Subcutaneous abdominal adipose tissue (tissue), 5 donors: ENCODE data around the gene ZNF653.

Experiments used
- H3K27ac ChIP-seq: one replicate; pipeline ENCODE4 v1.7.0; 2013; ENCODE audit warnings: low read depth, mild to moderate bottlenecking, inconsistent platforms, low read length, moderate library complexity
- H3K27me3 ChIP-seq, 5 donors: one replicate each; pipeline ENCODE4 v1.7.0; 2013; ENCODE audit warnings: low read length in 5 of 5, inconsistent platforms in 1 of 5; ENCODE audit not compliant: control insufficient read depth in 5 of 5, insufficient read depth in 4 of 5
- H3K36me3 ChIP-seq, 5 donors: one replicate each; pipeline ENCODE4 v1.7.0; 2013; ENCODE audit warnings: low read length in 5 of 5; ENCODE audit not compliant: control insufficient read depth in 5 of 5, insufficient read depth in 5 of 5
- H3K4me1 ChIP-seq, 5 donors: one replicate each; pipeline ENCODE4 v1.7.0; 2013; ENCODE audit warnings: low read length in 5 of 5, mild to moderate bottlenecking in 3 of 5, moderate library complexity in 1 of 5; ENCODE audit not compliant: control insufficient read depth in 5 of 5, insufficient read depth in 5 of 5
- H3K4me3 ChIP-seq, 5 donors: one replicate each; pipeline ENCODE4 v1.7.0; 2013; ENCODE audit warnings: low read length in 5 of 5, low read depth in 1 of 5
- H3K9ac ChIP-seq, 5 donors: one replicate each; pipeline ENCODE4 v1.7.0; 2013; ENCODE audit warnings: low read length in 5 of 5, mild to moderate bottlenecking in 4 of 5, moderate library complexity in 3 of 5
- H3K9me3 ChIP-seq, 5 donors: one replicate each; pipeline ENCODE4 v1.7.0; 2013; ENCODE audit warnings: low read length in 5 of 5; ENCODE audit not compliant: control insufficient read depth in 5 of 5
- donor health status: healthy.
- donor health status: healthy.
- donor health status: healthy.
- donor health status: healthy.
- donor health status: healthy.

ZNF653 gene

GRCh38 chr19:11519138-11519537 lies 13.5 kb upstream of the ZNF653 start:
- Histone ChIP-seq H3K9me3 (no peaks in the 10 kb centered on the region), H3K27me3 (no peaks in the 10 kb centered on the region), H3K9ac (no peak overlapping the region), H3K4me3 (no peak overlapping the region), H3K4me1 (no peaks in the 10 kb centered on the region), H3K27ac (no peak overlapping the region), H3K36me3 (peaks cover 0 to 41% (median 28%) of the 10 kb centered on the region in 5 donors)

- no peaks in the 10 kb centered on the region for H3K27me3 ChIP-seq
- H3K9me3 ChIP-seq, result no peaks in the 10 kb centered on the region
- no peak overlapping the region for H3K4me3 ChIP-seq
- peaks cover 0 to 54% (median 45%) of the 10 kb centered on the region in 5 donors for H3K36me3 ChIP-seq
- H3K9ac ChIP-seq, result no peak overlapping the region
- H3K27ac ChIP-seq, result no peak overlapping the region
- no peaks in the 10 kb centered on the region for H3K4me1 ChIP-seq
These were observed 8.3 kb upstream of the ZNF653 start for GRCh38 chr19:11513946-11514345.

- H3K27me3 ChIP-seq, result no peaks in the 10 kb centered on the region
- H3K4me3 ChIP-seq, result no peak overlapping the region
- H3K9me3 ChIP-seq, result no peaks in the 10 kb centered on the region
- H3K4me1 ChIP-seq, result peaks cover 2 to 7% (median 6%) of the 10 kb centered on the region in 5 donors
- H3K9ac ChIP-seq, result no peak overlapping the region
- peaks cover 0 to 29% (median 25%) of the 10 kb centered on the region in 5 donors for H3K36me3 ChIP-seq
- H3K27ac ChIP-seq, result no peak overlapping the region
These were observed 4.8 kb upstream of the ZNF653 start for GRCh38 chr19:11510444-11510843.

- no peak overlapping the region for H3K27ac ChIP-seq
- H3K9me3 ChIP-seq, result no peaks in the 10 kb centered on the region
- H3K4me3 ChIP-seq, result no peak overlapping the region
- H3K36me3 ChIP-seq, result peaks cover 0 to 14% (median 11%) of the 10 kb centered on the region in 5 donors
- no peak overlapping the region for H3K9ac ChIP-seq
- no peaks in the 10 kb centered on the region for H3K27me3 ChIP-seq
- peaks cover 2 to 12% (median 11%) of the 10 kb centered on the region in 5 donors for H3K4me1 ChIP-seq
These were observed 1.9 kb upstream of the ZNF653 start for GRCh38 chr19:11507370-11508078.

- H3K27ac ChIP-seq, result no peak overlapping the region
- H3K9me3 ChIP-seq, result no peaks in the 10 kb centered on the region
- no peak overlapping the region for H3K4me3 ChIP-seq
- peaks cover 0 to 8% (median 7%) of the 10 kb centered on the region in 5 donors for H3K36me3 ChIP-seq
- no peak overlapping the region for H3K9ac ChIP-seq
- H3K27me3 ChIP-seq, result no peaks in the 10 kb centered on the region
- H3K4me1 ChIP-seq, result peaks cover 2 to 12% (median 11%) of the 10 kb centered on the region in 5 donors
These were observed 1.3 kb upstream of the ZNF653 start for GRCh38 chr19:11506967-11507366.

GRCh38 chr19:11506101-11506555 lies 489 bp upstream of the ZNF653 start:
- Histone ChIP-seq H3K36me3 (peaks cover 0 to 5% (median 2%) of the 10 kb centered on the region in 5 donors), H3K4me3 (peak overlapping the region; percentile 53 to 87 (median 82)), H3K27me3 (no peaks in the 10 kb centered on the region), H3K9ac (peak overlapping the region in 4 of 5 donors; percentile 48 to 78 (median 58)), H3K27ac (peak overlapping the region; percentile 78), H3K9me3 (no peaks in the 10 kb centered on the region), H3K4me1 (peaks cover 2 to 12% (median 11%) of the 10 kb centered on the region in 5 donors)

GRCh38 chr19:11505032-11505503 lies 571 bp downstream of the ZNF653 start:
- peak overlapping the region; percentile 78 for H3K27ac ChIP-seq

DNA sequence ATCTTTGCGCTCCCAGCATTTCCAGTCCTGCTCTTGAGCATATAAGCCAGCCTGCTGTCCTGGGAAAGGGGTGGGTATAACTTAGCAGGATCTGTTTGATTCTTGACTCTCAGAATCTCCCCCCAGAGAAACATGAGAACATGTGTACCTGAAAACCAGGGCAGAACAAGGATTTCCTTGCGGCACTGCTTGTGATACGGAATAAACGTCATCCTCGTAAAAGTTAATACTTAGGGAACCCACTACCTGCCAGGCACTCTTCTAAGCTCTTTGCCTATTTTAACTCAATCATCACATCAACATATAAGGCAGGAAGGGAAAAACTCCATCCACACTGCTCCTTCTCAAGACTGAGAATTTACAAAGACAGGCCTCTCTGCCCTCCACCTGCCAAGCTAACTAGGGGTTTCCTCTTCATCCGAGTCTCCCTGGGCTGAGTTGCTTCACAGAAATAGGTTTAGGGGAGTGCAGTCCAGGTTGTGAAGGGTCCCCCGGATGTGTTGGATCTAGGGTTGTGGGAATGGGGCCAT lies 1.1 kb downstream of the ZNF653 start:
- H3K9ac ChIP-seq, result peak overlapping the region in 4 of 5 donors; percentile 16 to 91 (median 54)

More at GRCh38 chr19:11505032-11505503, 571 bp downstream of the ZNF653 start:
- H3K9ac ChIP-seq, result peak overlapping the region in 4 of 5 donors; percentile 16 to 91 (median 74)
- H3K36me3 ChIP-seq, result no peaks in the 10 kb centered on the region
- H3K27me3 ChIP-seq, result no peaks in the 10 kb centered on the region
- H3K4me3 ChIP-seq, result peak overlapping the region; percentile 57 to 87 (median 82)
- H3K9me3 ChIP-seq, result no peaks in the 10 kb centered on the region
- peaks cover 2 to 12% (median 11%) of the 10 kb centered on the region in 5 donors for H3K4me1 ChIP-seq

GRCh38 chr19:11499890-11500420 lies 5.7 kb downstream of the ZNF653 start:
- H3K9me3 ChIP-seq, result no peaks in the 10 kb centered on the region
- no peak overlapping the region for H3K4me3 ChIP-seq
- H3K4me1 ChIP-seq, result peaks cover 0 to 4% (median 4%) of the 10 kb centered on the region in 5 donors
- H3K36me3 ChIP-seq, result peaks cover 0 to 26% (median 19%) of the 10 kb centered on the region in 5 donors
- no peak overlapping the region for H3K27ac ChIP-seq
- H3K9ac ChIP-seq, result no peak overlapping the region
- H3K27me3 ChIP-seq, result no peaks in the 10 kb centered on the region

More for the DNA sequence above, 1.1 kb downstream of the ZNF653 start:
- Histone ChIP-seq H3K4me3 (peak overlapping the region; percentile 57 to 87 (median 82)), H3K9me3 (no peaks in the 10 kb centered on the region), H3K4me1 (peaks cover 2 to 12% (median 11%) of the 10 kb centered on the region in 5 donors), H3K36me3 (no peaks in the 10 kb centered on the region), H3K27ac (no peak overlapping the region), H3K27me3 (no peaks in the 10 kb centered on the region)

DNA sequence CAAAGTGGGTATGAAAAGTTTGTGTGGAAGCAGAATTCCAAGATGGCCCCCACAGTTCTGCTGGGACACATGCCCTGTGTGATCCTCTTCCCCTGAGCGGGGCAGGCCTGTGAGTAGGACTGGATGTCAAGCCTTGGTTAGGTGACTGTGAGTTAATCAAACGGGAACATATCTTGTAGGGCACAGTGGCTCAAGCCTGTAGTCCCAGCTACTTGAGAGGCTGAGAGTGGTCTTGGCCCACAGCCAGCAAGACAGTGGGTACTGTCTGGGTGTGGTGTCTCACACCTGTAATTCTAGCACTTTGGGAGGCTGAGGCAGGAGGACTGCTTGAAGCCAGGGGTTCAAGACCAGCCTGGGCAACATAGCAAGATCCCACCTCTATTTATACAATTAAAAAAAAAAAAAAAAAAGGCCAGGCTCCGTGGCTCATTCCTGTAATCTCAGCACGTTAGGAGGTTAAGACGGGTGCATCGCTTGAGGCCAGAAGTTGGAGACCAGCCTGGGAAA lies 6.4 kb downstream of the ZNF653 start:
- Histone ChIP-seq H3K27ac (no peak overlapping the region), H3K36me3 (peaks cover 0 to 32% (median 24%) of the 10 kb centered on the region in 5 donors), H3K4me3 (no peak overlapping the region), H3K4me1 (no peaks in the 10 kb centered on the region), H3K9ac (no peak overlapping the region), H3K9me3 (no peaks in the 10 kb centered on the region), H3K27me3 (no peaks in the 10 kb centered on the region)
